NB4 (cell line): ENCODE results near the gene MXRA5.

Experiments
- POLR2A ChIP-seq: IDR thresholded peaks from 2 replicates; pipeline ENCODE4 v1.6.1; 2011; ENCODE audit warnings: mild to moderate bottlenecking; ENCODE audit not compliant: insufficient read length; ENCODE audit errors: extremely low read depth
- TF ChIP-seq, protein P1 (sequence below): IDR thresholded peaks from one replicate; pipeline ENCODE4 v1.5.1; 2012; ENCODE audit warnings: low read depth, low read length

DNA sequence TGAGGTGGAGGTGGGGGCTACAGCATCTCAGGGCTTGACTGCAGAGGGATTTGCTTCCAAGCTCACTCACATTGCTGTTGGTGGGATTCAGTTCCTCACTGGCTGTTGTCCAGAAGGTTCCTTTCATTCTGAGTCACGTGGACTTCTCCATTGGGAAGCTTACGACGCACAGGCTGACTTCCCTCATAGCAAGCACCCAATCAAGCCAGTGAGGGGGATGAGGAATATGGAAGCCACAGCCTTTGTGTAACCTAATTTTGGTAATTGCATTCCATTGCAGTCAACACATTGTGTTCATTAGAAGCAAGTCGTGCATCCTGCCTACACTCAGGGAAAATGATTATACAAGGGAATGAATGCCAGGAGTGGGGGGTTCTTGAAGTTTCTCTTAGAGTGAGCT, 32.7 kb upstream of the MXRA5 start:
- TF ChIP-seq, protein P1, sequence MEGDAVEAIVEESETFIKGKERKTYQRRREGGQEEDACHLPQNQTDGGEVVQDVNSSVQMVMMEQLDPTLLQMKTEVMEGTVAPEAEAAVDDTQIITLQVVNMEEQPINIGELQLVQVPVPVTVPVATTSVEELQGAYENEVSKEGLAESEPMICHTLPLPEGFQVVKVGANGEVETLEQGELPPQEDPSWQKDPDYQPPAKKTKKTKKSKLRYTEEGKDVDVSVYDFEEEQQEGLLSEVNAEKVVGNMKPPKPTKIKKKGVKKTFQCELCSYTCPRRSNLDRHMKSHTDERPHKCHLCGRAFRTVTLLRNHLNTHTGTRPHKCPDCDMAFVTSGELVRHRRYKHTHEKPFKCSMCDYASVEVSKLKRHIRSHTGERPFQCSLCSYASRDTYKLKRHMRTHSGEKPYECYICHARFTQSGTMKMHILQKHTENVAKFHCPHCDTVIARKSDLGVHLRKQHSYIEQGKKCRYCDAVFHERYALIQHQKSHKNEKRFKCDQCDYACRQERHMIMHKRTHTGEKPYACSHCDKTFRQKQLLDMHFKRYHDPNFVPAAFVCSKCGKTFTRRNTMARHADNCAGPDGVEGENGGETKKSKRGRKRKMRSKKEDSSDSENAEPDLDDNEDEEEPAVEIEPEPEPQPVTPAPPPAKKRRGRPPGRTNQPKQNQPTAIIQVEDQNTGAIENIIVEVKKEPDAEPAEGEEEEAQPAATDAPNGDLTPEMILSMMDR, result no peak
- no peak for TF ChIP-seq POLR2A
